Inflammatory macrophage treated with lipopolysaccharide for 4 hours (primary cell): ENCODE data around the gene POLA2.

Experiments used
- DNase-seq: peaks from one replicate; pipeline ENCODE4 v3.0.0-alpha.2; 2020

Gene POLA2

GRCh38 chr11:65288706-65289536, 27.2 kb downstream of the POLA2 start:
- DNase-seq, result no peak

- peak; percentile 100 for DNase-seq
Measured at GRCh38 chr11:65290448-65291165, 28.8 kb downstream of the POLA2 start.

GRCh38 chr11:65291613-65292012, 29.9 kb downstream of the POLA2 start:
- DNase-seq, result peak; percentile 70

GRCh38 chr11:65292890-65293289, 31.1 kb downstream of the POLA2 start:
- DNase-seq, result peak; percentile 66

GRCh38 chr11:65293909-65294381, 32.2 kb downstream of the POLA2 start:
- no peak for DNase-seq

GRCh38 chr11:65295001-65295400, 33.2 kb downstream of the POLA2 start:
- DNase-seq, result no peak

GRCh38 chr11:65295571-65296341, 34.0 kb downstream of the POLA2 start:
- DNase-seq, result no peak

GRCh38 chr11:65297026-65297672, 35.4 kb downstream of the POLA2 start:
- no peak for DNase-seq

GRCh38 chr11:65298131-65298535, 36.4 kb downstream of the POLA2 start:
- DNase-seq, result no peak

- DNase-seq, result no peak
Measured at GRCh38 chr11:65298655-65299179, 37.0 kb downstream of the POLA2 start.

- DNase-seq, result no peak
Measured at GRCh38 chr11:65300621-65301275, 39.0 kb downstream of the POLA2 start.

- DNase-seq, result no peak
Measured at GRCh38 chr11:65301491-65302329, 39.9 kb downstream of the POLA2 start.

GRCh38 chr11:65303555-65303954, 41.8 kb downstream of the POLA2 start:
- no peak for DNase-seq

- DNase-seq, result no peak
Measured at GRCh38 chr11:65304110-65304509, 42.3 kb downstream of the POLA2 start.

GRCh38 chr11:65304613-65305012, 42.9 kb downstream of the POLA2 start:
- DNase-seq, result no peak

- DNase-seq, result no peak
Measured at GRCh38 chr11:65305501-65306268, 43.9 kb downstream of the POLA2 start.

- peak; percentile 62 for DNase-seq
Measured at GRCh38 chr11:65307298-65308229, 45.8 kb downstream of the POLA2 start.

- DNase-seq, result peak; percentile 94
Measured at GRCh38 chr11:65308281-65308891, 46.6 kb downstream of the POLA2 start.

GRCh38 chr11:65309006-65309405, 47.2 kb downstream of the POLA2 start:
- peak; percentile 41 for DNase-seq
